CD4-positive, alpha-beta T cell treated with Interleukin-17A for 1 hour (primary cell): Measurements from ENCODE around the gene ZC3H18.

Experiments used
- DNase-seq: peaks from one replicate; pipeline ENCODE4 v3.0.0-alpha.2; 2020

ZC3H18 gene

GRCh38 chr16:88533381-88533917 lies 36.8 kb upstream of the ZC3H18 start:
- DNase-seq = no peak

- peak; percentile 81 for DNase-seq
Measured at GRCh38 chr16:88533932-88534637, 36.1 kb upstream of the ZC3H18 start.

- DNase-seq = peak; percentile 38
Measured at GRCh38 chr16:88534638-88535190, 35.5 kb upstream of the ZC3H18 start.

GRCh38 chr16:88535191-88535856 lies 34.9 kb upstream of the ZC3H18 start:
- DNase-seq = no peak

- DNase-seq = no peak
Measured at GRCh38 chr16:88535857-88536222, 34.4 kb upstream of the ZC3H18 start.

GRCh38 chr16:88536510-88536909 lies 33.7 kb upstream of the ZC3H18 start:
- DNase-seq = no peak

GRCh38 chr16:88536971-88537751 lies 33.0 kb upstream of the ZC3H18 start:
- no peak for DNase-seq

- no peak for DNase-seq
Measured at GRCh38 chr16:88537859-88538258, 32.3 kb upstream of the ZC3H18 start.

GRCh38 chr16:88538366-88539060 lies 31.7 kb upstream of the ZC3H18 start:
- DNase-seq = no peak

- DNase-seq = no peak
Measured at GRCh38 chr16:88539261-88539651, 30.9 kb upstream of the ZC3H18 start.

GRCh38 chr16:88539652-88540345 lies 30.4 kb upstream of the ZC3H18 start:
- DNase-seq = no peak

GRCh38 chr16:88540346-88540977 lies 29.7 kb upstream of the ZC3H18 start:
- DNase-seq = no peak

- DNase-seq = no peak
Measured at GRCh38 chr16:88541831-88542616, 28.2 kb upstream of the ZC3H18 start.

GRCh38 chr16:88543230-88543813 lies 26.9 kb upstream of the ZC3H18 start:
- no peak for DNase-seq

- DNase-seq = no peak
Measured at GRCh38 chr16:88545781-88546180, 24.4 kb upstream of the ZC3H18 start.

GRCh38 chr16:88548131-88548874 lies 21.9 kb upstream of the ZC3H18 start:
- no peak for DNase-seq

GRCh38 chr16:88548985-88549384 lies 21.2 kb upstream of the ZC3H18 start:
- DNase-seq = no peak

GRCh38 chr16:88549671-88550245 lies 20.4 kb upstream of the ZC3H18 start:
- no peak for DNase-seq

GRCh38 chr16:88550246-88550661 lies 19.9 kb upstream of the ZC3H18 start:
- no peak for DNase-seq
